Measurements from ENCODE around the gene ALPG. TPM values are rescaled to one million over a fixed set of nuclear protein-coding genes. Genes with fewer than 3 reads are reported as not detected.

Gene ALPG
- total and polyA plus RNA-seq, 10 of the 15 experiments (the other 5 are each of a cell fraction or from before 2014, with no cell fraction given), result not detected

GRCh38 chr2:232412986-232413385, 6.3 kb downstream of the ALPG start:
- Histone ChIP-seq H4K20me1 (ENCODE audit: control insufficient read depth, insufficient read depth) (no peaks in the 10 kb centered on the region), H3K4me1 (ENCODE audit: control insufficient read depth, insufficient read depth, low read length) (peaks cover 8% of the 10 kb centered on the region), H3K4me3 (no peak overlapping the region), H3K9me3 (replicated peaks; ENCODE audit: control insufficient read depth, insufficient read depth, low read length) (no peaks in the 10 kb centered on the region), H3K79me2 (ENCODE audit: control insufficient read depth, insufficient read depth, low read length) (no peaks in the 10 kb centered on the region), H3K9ac (ENCODE audit: control insufficient read depth, insufficient read depth, low read length) (no peak overlapping the region), H3K36me3 (ENCODE audit: control insufficient read depth in 2 of 2, insufficient read depth in 2 of 2, low read length in 1 of 2) (no peaks in the 10 kb centered on the region), H3K4me2 (ENCODE audit: control insufficient read depth, insufficient read depth) (peak overlapping the region; percentile 48), H3K27me3 (replicated peaks in 1 of 2; ENCODE audit: control insufficient read depth in 2 of 2, insufficient read depth in 2 of 2, low read length in 1 of 2) (peaks cover 0 to 2% of the 10 kb centered on the region in 2 experiments; a peak in 3 of 4 replicates), H3K27ac (ENCODE audit: control insufficient read depth, insufficient read depth) (no peak overlapping the region), H2AFZ (ENCODE audit: control insufficient read depth, low read depth, low read length) (no peak overlapping the region)
- ChIA-PET CTCF (interaction anchor here (1.0 to 1.5 kb wide), 2 partner anchors 26 to 28 kb away, joined by 3 read pairs; no protein-coding TSS in a partner anchor), RAD21 (ENCODE audit: unreplicated experiment) (no interaction called here), SMC1A (ENCODE audit: uncharacterized antibody, unreplicated experiment) (no interaction called here), POLR2A (interaction anchor here (0.5 kb wide), 1 partner anchor 625 kb away, joined by 3 read pairs; no protein-coding TSS in a partner anchor)
- TF ChIP-seq ZZZ3 (IDR thresholded peaks at IDR 0.05; ENCODE audit: control insufficient read depth, insufficient read length, low read depth) (no peak), ASH2L (IDR thresholded peaks at IDR 0.05; ENCODE audit: borderline replicate concordance, low read depth) (no peak), KLF5 (IDR thresholded peaks at IDR 0.05; ENCODE audit: partially characterized antibody) (no peak), HDAC6 (IDR thresholded peaks at IDR 0.05; ENCODE audit: unreplicated experiment) (no peak), LARP7 (IDR thresholded peaks at IDR 0.05) (no peak), NR2F1 (conservative IDR thresholded peaks at IDR 0.05) (no peak), E2F8 (IDR thresholded peaks at IDR 0.05; ENCODE audit: low read depth, partially characterized antibody) (no peak), RUNX3 (IDR thresholded peaks at IDR 0.05; ENCODE audit: low read length) (0 out of 2 replicates have a peak, but pooled peaks have one; percentile 5), MEF2A (IDR thresholded peaks at IDR 0.05; ENCODE audit: insufficient read depth, low read depth, low read length) (0 out of 2 replicates have a peak, but pooled peaks have one; percentile 17), HDGF (IDR thresholded peaks at IDR 0.05) (no peak), PML (IDR thresholded peaks at IDR 0.05; ENCODE audit: low read length) (no peak), ZBTB11 (CRISPR knock-in tag; IDR thresholded peaks at IDR 0.05) (no peak), SIN3A (IDR thresholded peaks at IDR 0.05; ENCODE audit: low read depth, low read length) (no peak), BCLAF1 (IDR thresholded peaks at IDR 0.05) (no peak)
- in situ Hi-C loops (cut with MboI) (no loop called here), intact Hi-C loops (cut with micrococcal nuclease; ENCODE audit: unreplicated experiment) (no loop called here)
- DNase-seq (ENCODE audit: low read depth, low spot score) (no peak), FAIRE-seq (no peak), ATAC-seq (no peak)
- BruUV-seq (replicated peaks), result no TSS peak
- 27% methylated on average over 5 of the region's 5 CpGs for WGBS (ENCODE audit: insufficient coverage, insufficient replicate concordance, low lambda C conversion rate, missing lambda C conversion rate)

Measured in GM12878 (cell line).